ENCODE results near the gene ZDHHC14.

ZDHHC14 gene

GRCh38 chr6:157652601-157653363, 271.8 kb downstream of the ZDHHC14 start:
- DNase-seq = no peak

GRCh38 chr6:157653521-157653920, 272.5 kb downstream of the ZDHHC14 start:
- DNase-seq = no peak

DNA sequence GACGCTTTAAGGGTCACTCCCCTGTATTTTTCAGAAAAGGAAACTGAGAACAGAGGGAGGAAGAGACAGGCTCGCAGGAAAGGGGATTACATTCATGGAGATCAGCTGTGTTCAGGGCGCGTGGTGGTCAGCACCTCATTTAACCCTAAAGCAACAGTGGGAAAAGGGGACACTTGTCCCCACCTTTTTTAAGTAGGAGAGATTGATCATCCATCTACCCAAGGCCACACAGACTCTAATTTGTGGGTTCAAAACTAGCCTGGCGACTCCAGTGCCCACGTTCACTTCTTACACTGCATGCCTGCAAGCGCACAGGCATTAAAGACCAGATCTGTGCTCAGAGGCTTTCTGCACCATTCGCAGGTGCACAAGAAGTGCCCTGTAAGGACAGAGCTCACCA, 274.1 kb downstream of the ZDHHC14 start:
- no peak for DNase-seq

DNA sequence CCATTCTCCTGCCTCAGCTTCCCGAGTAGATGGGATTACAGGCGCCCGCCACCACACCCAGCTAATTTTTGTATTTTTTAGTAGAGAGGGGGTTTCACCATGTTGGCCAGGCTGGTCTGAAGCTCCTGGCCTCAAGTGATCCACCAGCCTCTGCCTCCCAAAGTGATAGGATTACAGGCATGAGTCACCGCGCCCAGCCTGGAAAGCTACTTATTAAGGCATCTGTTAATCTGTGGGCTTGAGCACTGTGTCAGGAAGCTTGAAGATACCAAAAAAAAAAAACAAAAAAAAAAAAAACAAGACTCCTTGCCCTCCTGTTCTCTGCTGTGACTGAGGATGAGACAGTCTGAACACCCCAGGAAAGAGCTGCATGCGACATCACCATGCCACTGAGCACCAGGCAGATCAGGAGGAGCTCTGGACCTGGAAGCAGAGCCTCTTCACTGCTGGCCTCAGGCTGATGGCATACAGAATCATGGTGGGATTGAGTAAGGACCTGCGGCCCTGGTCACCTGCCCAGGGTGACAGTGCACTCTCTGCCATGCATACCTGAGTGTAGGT, 275.5 kb downstream of the ZDHHC14 start:
- DNase-seq = no peak

DNA sequence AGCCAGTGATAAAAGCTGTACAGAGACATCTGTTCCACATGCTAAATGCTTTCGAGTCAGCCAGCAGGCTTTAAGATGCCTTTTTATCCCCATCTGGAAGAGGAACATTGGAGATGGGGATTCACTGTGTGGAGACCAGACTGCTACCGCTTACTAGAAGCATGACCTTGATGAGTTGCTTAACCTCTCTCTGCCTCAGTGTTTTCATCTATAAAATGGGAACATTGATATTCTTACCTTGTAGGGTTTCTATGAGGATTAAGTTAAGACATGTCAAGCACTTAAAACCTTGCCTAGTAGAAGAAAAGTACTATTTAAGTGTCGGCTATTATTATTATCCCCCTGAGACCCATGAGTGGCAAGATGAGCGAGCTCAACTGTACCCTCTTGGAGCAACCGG, 276.8 kb downstream of the ZDHHC14 start:
- DNase-seq = no peak

GRCh38 chr6:157658301-157658700, 277.3 kb downstream of the ZDHHC14 start:
- no peak for DNase-seq

GRCh38 chr6:157659536-157660271, 278.7 kb downstream of the ZDHHC14 start:
- DNase-seq = no peak

DNA sequence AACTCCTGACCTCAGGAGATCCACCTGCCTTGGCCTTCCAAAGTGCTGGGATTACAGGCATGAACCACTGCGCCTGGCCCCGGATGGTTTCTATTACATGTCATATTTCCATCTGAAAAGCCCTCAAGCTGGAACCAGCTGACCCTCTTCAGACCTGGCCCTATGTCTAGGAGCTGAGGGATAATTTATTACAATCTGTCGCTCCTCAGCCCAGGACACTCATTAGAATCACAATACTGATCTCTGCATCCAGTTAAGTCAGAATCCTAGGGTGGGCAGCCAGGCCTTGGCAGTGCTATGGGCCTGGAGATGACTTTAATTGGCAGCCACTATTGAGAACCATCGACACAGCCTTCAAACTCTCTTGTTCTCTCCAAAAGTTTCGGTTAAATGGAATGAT, 279.4 kb downstream of the ZDHHC14 start:
- no peak for DNase-seq

GRCh38 chr6:157661652-157662051, 280.7 kb downstream of the ZDHHC14 start:
- no peak for DNase-seq

DNA sequence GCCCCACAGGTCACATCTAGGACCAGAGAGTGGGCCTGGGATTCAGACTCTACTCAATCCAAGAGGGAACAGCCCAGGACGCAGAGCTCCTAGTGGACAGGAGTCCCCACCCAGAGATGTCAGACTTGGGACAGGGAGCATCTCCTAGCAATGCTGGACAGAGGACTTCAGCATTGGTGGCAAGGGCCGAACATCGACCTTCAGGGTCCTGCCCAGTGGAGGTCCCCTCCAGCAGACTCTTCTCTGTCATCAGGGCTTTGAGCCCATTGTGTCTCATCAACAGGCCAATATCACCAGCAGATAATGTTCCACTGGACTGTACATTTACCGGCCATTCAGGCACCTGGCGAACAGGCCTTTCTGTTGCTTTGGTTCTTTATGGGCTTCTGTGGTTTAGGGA, 282.3 kb downstream of the ZDHHC14 start:
- no peak for DNase-seq

DNA sequence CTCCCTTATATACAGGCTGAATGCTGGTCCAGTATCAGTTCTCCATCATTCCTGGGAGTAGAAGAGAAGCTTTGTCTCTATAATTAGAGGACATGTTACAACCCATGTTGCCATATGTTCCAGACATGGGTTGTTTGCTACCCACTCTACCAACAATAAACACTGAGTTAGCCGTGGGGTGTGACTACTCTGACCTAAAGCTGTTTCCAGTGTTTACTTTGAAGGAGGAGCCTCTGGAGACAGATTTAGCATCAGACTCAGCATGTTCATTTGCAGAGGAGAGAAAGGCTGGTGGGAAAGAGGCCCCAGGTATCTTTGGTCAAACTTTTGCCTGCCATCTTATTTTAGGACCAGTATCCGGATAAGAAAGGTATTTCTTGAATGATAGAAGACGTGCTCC, 284.2 kb downstream of the ZDHHC14 start:
- DNase-seq = no peak

DNA sequence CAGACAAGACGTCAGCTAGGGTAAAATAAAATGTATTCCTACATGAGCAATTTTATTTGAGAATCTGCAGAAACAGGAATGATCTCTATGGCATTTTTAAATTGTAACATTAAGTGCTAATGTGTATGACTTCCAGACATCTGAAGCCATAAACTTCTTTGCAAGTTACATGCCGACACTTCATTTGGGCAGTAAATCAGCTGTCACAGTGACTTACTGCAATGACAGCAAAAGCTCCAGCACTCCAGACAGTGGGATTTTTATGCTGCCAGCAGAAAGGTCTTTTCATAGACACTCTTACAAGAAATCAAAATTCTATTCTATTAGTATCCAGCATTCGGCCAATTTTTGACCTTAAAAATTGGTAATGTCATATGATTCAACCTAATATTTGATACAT, 285.7 kb downstream of the ZDHHC14 start:
- no peak for DNase-seq

- peak; percentile 62 to 69 for DNase-seq
These were observed 286.4 kb downstream of the ZDHHC14 start for GRCh38 chr6:157667211-157668008.

DNA sequence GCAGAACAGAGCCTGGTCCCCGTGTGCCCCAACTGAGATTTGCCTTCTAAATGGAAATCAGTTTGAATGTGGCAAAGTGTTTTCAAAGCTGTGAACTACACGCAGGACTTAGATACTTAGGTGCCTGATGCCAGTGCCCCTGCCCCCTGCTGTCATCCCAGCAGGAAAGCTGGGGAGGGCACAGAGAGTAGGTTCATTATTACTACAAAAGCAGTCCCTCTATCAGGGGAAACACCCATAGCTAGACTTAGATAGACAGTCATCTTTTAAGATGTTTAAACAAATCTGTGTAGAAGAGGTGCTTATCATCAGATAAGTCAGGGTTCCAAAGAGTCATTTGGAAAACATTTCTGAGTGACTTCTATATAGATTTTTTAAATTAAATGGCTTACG, 287.0 kb downstream of the ZDHHC14 start:
- peak in 1 of 2 experiments; percentile 30 for DNase-seq

DNA sequence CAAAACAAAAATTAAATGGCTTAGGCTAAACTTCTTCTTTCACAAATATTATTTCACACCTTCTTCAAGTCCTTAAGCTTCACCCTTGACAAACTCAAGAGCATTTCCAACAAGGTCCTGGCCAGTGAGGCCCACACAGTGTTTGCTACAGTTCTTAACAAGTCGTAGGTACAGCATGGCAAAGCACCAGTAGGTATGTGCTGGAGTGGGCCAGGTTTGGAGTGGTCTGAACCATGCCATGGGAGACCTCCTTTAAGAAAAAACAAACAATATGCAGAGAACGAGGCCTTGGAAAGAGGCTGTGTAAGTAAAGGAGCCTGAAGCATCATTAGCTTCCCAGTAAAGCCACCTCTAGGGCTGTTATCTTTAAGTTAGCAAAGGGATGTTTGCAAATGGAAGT, 287.7 kb downstream of the ZDHHC14 start:
- DNase-seq = no peak

DNA sequence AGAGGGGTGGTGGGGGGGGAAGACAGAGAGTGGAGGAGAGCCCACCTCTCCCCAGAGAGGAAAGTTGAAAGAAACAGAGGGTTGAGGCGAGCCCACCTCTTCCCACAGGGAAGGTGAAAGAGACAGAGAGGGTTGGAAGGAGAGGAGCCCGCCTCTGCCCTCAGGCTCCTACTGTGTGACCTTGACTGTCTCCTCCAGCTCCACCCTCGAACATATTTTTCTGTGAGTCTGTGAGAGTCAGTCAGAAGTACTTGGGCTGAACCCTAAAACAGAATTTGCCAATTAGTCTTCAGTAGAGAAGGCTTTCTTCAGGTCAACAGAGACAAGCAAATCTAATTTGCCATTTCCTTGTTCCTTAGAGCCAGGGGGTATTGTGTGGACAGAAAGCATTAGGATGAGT, 288.3 kb downstream of the ZDHHC14 start:
- no peak for DNase-seq

GRCh38 chr6:157669747-157670216, 288.8 kb downstream of the ZDHHC14 start:
- DNase-seq = peak in 1 of 2 experiments; percentile 31

GRCh38 chr6:157670466-157671186, 289.6 kb downstream of the ZDHHC14 start:
- no peak for DNase-seq

DNA sequence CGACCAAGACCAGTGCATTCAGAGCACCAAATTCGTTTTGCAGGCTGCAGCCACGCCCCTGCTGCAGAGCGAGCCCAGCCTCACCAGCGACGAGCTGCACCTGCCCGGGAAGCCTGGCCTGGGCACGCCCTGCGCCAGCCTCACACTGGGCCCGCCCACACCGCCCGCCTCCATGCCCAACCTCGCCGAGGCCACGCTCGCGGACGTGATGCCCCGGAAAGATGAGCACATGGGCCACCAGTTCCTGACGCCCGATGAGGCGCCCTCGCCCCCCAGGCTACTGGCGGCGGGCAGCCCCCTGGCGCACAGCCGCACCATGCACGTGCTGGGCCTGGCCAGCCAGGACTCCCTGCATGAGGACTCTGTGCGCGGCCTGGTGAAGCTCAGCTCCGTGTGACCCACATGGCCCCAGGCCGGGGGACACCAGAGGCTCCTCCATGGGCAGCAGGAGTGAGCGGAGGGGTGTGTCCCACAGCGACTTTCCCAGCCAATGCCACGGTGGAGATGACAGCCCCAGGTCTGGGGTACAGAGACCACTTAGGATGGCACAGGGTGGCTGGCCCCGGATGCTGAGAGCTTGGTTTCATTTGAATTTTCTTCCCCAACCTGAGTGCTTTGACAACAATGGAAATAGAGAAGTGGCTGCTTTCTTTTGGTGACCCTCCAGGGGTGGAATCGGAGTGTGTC, 291.9 kb downstream of the ZDHHC14 start:
- no peak for DNase-seq

GRCh38 chr6:157673596-157673995, 292.6 kb downstream of the ZDHHC14 start:
- no peak for DNase-seq

DNA sequence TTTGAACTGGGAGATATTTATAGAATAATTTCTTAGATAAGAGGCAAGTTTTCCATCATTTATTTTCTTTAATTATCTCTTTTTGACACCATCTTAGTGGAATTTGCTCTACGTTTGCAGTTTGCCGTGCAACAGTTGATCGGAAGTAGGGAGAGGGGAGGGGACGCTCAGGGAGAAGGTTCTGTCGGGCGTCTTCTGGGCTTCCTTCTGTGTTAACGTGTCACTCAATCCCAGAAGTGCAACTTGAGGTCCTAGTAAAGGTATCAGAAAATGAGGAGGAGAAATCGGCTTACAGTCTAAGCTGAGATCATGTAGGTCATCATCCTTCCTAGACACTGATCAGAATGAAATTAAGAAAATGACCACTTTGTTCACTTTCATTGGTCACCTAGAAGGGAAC, 293.1 kb downstream of the ZDHHC14 start:
- DNase-seq = no peak

GRCh38 chr6:157675831-157676230, 294.8 kb downstream of the ZDHHC14 start:
- no peak for DNase-seq

Measured in activated T-cell treated with anti-CD3 and anti-CD28 coated beads, Interleukin-2, amount 50 U/mL, for 48 hours (primary cell).